PC-3 (cell line): ENCODE data around the gene PHC2.

Experiments used
- EZH2phosphoT487 ChIP-seq: fragments of 300-600 bp; sonication (generic); IDR thresholded peaks from 2 replicates; pipeline ENCODE4 v1.6.1; 2018; ENCODE audit warnings: mild to moderate bottlenecking, antibody characterized with exemption, low read length, borderline replicate concordance
- TF ChIP-seq, protein P1 (sequence below): fragments of 300-600 bp; sonication (generic); conservative IDR thresholded peaks from 2 replicates; pipeline ENCODE4 v1.5.1; 2017; ENCODE audit warnings: antibody characterized with exemption, low read depth, mild to moderate bottlenecking, low read length

DNA sequence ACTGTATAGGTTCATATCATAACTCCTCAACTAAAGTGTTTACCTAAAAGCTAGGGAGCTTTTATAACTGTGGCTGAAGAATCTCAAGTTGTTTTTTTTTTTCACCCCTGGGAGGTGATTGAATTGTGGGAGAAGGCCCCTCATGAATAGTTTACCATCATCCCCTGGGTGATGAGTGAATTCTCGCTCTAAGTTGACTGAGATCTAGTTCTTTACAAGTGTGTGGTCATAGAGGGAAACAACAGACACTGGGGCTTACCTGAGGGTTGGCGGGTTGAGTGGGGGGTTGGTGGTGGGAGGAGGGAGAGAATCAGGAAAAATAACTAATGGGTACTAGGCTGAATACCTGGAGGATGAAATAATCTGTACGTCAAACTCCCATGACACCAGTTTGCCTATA is 33.7 kb upstream of the PHC2 start:
- TF ChIP-seq, protein P1, sequence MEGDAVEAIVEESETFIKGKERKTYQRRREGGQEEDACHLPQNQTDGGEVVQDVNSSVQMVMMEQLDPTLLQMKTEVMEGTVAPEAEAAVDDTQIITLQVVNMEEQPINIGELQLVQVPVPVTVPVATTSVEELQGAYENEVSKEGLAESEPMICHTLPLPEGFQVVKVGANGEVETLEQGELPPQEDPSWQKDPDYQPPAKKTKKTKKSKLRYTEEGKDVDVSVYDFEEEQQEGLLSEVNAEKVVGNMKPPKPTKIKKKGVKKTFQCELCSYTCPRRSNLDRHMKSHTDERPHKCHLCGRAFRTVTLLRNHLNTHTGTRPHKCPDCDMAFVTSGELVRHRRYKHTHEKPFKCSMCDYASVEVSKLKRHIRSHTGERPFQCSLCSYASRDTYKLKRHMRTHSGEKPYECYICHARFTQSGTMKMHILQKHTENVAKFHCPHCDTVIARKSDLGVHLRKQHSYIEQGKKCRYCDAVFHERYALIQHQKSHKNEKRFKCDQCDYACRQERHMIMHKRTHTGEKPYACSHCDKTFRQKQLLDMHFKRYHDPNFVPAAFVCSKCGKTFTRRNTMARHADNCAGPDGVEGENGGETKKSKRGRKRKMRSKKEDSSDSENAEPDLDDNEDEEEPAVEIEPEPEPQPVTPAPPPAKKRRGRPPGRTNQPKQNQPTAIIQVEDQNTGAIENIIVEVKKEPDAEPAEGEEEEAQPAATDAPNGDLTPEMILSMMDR: no peak
- TF ChIP-seq EZH2phosphoT487: no peak
